ENCODE measurements around the gene UBP1.

DNA sequence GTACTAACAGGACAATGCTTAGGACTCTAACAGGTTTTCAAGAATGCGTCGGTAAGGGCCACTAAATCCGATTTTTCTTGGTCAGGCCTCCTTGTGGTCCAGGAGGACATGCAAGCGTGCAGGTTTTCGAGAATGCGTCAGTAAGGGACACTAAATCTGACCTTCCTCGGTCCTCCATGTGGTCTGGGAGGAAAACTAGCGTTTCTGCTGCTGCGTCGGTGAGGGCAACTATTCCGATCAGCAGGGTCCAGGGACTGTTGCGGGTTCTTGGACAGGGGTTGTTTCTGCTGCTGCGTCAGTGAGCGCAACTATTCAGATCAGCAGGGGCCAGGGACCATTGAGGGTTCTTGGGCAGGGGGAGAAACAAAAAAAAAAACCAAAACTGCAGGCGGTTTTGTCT, 7.8 kb upstream of the UBP1 start:
- no peak for TF ChIP-seq MXI1 (IDR thresholded peaks at IDR 0.05; ENCODE audit: low read depth, low read length)
- no peak for TF ChIP-seq MEF2D (tag; conservative IDR thresholded peaks at IDR 0.05; ENCODE audit: low read depth)
- TF ChIP-seq, protein P1, sequence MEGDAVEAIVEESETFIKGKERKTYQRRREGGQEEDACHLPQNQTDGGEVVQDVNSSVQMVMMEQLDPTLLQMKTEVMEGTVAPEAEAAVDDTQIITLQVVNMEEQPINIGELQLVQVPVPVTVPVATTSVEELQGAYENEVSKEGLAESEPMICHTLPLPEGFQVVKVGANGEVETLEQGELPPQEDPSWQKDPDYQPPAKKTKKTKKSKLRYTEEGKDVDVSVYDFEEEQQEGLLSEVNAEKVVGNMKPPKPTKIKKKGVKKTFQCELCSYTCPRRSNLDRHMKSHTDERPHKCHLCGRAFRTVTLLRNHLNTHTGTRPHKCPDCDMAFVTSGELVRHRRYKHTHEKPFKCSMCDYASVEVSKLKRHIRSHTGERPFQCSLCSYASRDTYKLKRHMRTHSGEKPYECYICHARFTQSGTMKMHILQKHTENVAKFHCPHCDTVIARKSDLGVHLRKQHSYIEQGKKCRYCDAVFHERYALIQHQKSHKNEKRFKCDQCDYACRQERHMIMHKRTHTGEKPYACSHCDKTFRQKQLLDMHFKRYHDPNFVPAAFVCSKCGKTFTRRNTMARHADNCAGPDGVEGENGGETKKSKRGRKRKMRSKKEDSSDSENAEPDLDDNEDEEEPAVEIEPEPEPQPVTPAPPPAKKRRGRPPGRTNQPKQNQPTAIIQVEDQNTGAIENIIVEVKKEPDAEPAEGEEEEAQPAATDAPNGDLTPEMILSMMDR (IDR thresholded peaks at IDR 0.05 in 2 of 3, conservative IDR thresholded peaks at IDR 0.05 in 1 of 3; ENCODE audit: insufficient read depth in 2 of 3, low read depth in 1 of 3, low read length in 3 of 3), result no peak
- TF ChIP-seq, protein P2, sequence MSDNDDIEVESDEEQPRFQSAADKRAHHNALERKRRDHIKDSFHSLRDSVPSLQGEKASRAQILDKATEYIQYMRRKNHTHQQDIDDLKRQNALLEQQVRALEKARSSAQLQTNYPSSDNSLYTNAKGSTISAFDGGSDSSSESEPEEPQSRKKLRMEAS (CRISPR knock-in tag; IDR thresholded peaks at IDR 0.05), result no peak
- TF ChIP-seq POLR2A (conservative IDR thresholded peaks at IDR 0.05), result no peak
- no peak for TF ChIP-seq EZH2 (IDR thresholded peaks at IDR 0.05; ENCODE audit: borderline replicate concordance, low read depth, low read length)
- TF ChIP-seq NFIC (IDR thresholded peaks at IDR 0.05), result no peak
- TF ChIP-seq, protein P3, sequence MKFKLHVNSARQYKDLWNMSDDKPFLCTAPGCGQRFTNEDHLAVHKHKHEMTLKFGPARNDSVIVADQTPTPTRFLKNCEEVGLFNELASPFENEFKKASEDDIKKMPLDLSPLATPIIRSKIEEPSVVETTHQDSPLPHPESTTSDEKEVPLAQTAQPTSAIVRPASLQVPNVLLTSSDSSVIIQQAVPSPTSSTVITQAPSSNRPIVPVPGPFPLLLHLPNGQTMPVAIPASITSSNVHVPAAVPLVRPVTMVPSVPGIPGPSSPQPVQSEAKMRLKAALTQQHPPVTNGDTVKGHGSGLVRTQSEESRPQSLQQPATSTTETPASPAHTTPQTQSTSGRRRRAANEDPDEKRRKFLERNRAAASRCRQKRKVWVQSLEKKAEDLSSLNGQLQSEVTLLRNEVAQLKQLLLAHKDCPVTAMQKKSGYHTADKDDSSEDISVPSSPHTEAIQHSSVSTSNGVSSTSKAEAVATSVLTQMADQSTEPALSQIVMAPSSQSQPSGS (CRISPR knock-in tag; IDR thresholded peaks at IDR 0.05), result no peak
- TF ChIP-seq NCOA2 (IDR thresholded peaks at IDR 0.05; ENCODE audit: partially characterized antibody in 2 of 2), result no peak
- TF ChIP-seq XRCC3 (IDR thresholded peaks at IDR 0.05), result no peak
- TF ChIP-seq, protein P4, sequence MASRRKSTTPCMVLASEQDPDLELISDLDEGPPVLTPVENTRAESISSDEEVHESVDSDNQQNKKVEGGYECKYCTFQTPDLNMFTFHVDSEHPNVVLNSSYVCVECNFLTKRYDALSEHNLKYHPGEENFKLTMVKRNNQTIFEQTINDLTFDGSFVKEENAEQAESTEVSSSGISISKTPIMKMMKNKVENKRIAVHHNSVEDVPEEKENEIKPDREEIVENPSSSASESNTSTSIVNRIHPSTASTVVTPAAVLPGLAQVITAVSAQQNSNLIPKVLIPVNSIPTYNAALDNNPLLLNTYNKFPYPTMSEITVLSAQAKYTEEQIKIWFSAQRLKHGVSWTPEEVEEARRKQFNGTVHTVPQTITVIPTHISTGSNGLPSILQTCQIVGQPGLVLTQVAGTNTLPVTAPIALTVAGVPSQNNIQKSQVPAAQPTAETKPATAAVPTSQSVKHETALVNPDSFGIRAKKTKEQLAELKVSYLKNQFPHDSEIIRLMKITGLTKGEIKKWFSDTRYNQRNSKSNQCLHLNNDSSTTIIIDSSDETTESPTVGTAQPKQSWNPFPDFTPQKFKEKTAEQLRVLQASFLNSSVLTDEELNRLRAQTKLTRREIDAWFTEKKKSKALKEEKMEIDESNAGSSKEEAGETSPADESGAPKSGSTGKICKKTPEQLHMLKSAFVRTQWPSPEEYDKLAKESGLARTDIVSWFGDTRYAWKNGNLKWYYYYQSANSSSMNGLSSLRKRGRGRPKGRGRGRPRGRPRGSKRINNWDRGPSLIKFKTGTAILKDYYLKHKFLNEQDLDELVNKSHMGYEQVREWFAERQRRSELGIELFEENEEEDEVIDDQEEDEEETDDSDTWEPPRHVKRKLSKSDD (conservative IDR thresholded peaks at IDR 0.05; ENCODE audit: low read length), result no peak
- TF ChIP-seq, protein P5, sequence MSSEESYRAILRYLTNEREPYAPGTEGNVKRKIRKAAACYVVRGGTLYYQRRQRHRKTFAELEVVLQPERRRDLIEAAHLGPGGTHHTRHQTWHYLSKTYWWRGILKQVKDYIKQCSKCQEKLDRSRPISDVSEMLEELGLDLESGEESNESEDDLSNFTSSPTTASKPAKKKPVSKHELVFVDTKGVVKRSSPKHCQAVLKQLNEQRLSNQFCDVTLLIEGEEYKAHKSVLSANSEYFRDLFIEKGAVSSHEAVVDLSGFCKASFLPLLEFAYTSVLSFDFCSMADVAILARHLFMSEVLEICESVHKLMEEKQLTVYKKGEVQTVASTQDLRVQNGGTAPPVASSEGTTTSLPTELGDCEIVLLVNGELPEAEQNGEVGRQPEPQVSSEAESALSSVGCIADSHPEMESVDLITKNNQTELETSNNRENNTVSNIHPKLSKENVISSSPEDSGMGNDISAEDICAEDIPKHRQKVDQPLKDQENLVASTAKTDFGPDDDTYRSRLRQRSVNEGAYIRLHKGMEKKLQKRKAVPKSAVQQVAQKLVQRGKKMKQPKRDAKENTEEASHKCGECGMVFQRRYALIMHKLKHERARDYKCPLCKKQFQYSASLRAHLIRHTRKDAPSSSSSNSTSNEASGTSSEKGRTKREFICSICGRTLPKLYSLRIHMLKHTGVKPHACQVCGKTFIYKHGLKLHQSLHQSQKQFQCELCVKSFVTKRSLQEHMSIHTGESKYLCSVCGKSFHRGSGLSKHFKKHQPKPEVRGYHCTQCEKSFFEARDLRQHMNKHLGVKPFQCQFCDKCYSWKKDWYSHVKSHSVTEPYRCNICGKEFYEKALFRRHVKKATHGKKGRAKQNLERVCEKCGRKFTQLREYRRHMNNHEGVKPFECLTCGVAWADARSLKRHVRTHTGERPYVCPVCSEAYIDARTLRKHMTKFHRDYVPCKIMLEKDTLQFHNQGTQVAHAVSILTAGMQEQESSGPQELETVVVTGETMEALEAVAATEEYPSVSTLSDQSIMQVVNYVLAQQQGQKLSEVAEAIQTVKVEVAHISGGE (CRISPR knock-in tag; IDR thresholded peaks at IDR 0.05), result no peak
